GM10266 (cell line): Measurements from ENCODE around the gene PTPRR.

Experiments
- DNase-seq: peaks from one replicate; pipeline ENCODE4 v3.0.0; 2012; ENCODE audit errors: extremely low spot score
- CTCF ChIP-seq: IDR thresholded peaks from 2 replicates; pipeline ENCODE4 v1.5.1; 2012; ENCODE audit warnings: mild to moderate bottlenecking, low read depth; ENCODE audit not compliant: control insufficient read depth, insufficient read depth; ENCODE audit errors: missing control alignments

The PTPRR gene

GRCh38 chr12:70709022-70709421, 211.5 kb downstream of the PTPRR start:
- no peak for TF ChIP-seq CTCF
- DNase-seq = no peak

GRCh38 chr12:70706611-70707010, 213.9 kb downstream of the PTPRR start:
- TF ChIP-seq CTCF = no peak
- no peak for DNase-seq

GRCh38 chr12:70698345-70698744, 222.2 kb downstream of the PTPRR start:
- no peak for DNase-seq
- no peak for TF ChIP-seq CTCF

GRCh38 chr12:70695361-70696023, 225.0 kb downstream of the PTPRR start:
- no peak for TF ChIP-seq CTCF
- DNase-seq = no peak

- DNase-seq = no peak
Measured at GRCh38 chr12:70692681-70693288, 227.8 kb downstream of the PTPRR start.

GRCh38 chr12:70691018-70691672, 229.4 kb downstream of the PTPRR start:
- no peak for TF ChIP-seq CTCF
- no peak for DNase-seq

More at GRCh38 chr12:70692681-70693288, 227.8 kb downstream of the PTPRR start:
- no peak for TF ChIP-seq CTCF

GRCh38 chr12:70686907-70687306, 233.6 kb downstream of the PTPRR start:
- DNase-seq = no peak
- no peak for TF ChIP-seq CTCF
